HepG2 (cell line): ENCODE measurements around the gene UBAP1L.

Source experiments
- CBX5 ChIP-seq: sonication (generic); formaldehyde crosslinking; IDR thresholded peaks from 2 replicates; pipeline ENCODE4 v1.4.0; 2020; ENCODE audit warnings: missing genetic modification reagents, borderline replicate concordance
- HOXD1 ChIP-seq: sonication (generic); formaldehyde crosslinking; IDR thresholded peaks from 2 replicates; pipeline ENCODE4 v1.5.0; 2020; ENCODE audit warnings: missing genetic modification reagents
- KLF16 ChIP-seq, 2 experiments: sonication (generic) in 1 of 2; formaldehyde crosslinking in 1 of 2; IDR thresholded peaks; 2 replicates each; pipeline versions ENCODE4 v1.6.1 to v1.8.0; 2016 to 2023; ENCODE audit warnings: missing genetic modification reagents in 2 of 2, missing compliant biosample characterization in 1 of 2
- NBN ChIP-seq: fragments of 450-650 bp; conservative IDR thresholded peaks from 2 replicates; pipeline ENCODE4 v1.6.1; 2017
- RBM22 ChIP-seq: fragments of 200-400 bp; formaldehyde crosslinking; optimal IDR thresholded peaks from 2 replicates; pipeline ENCODE3; 2017; ENCODE audit warnings: mild to moderate bottlenecking, low read length, moderate library complexity
- TP53 ChIP-seq: sonication (generic); formaldehyde crosslinking; conservative IDR thresholded peaks from 2 replicates; pipeline ENCODE4 v1.4.0; 2020; ENCODE audit warnings: missing genetic modification reagents

DNA sequence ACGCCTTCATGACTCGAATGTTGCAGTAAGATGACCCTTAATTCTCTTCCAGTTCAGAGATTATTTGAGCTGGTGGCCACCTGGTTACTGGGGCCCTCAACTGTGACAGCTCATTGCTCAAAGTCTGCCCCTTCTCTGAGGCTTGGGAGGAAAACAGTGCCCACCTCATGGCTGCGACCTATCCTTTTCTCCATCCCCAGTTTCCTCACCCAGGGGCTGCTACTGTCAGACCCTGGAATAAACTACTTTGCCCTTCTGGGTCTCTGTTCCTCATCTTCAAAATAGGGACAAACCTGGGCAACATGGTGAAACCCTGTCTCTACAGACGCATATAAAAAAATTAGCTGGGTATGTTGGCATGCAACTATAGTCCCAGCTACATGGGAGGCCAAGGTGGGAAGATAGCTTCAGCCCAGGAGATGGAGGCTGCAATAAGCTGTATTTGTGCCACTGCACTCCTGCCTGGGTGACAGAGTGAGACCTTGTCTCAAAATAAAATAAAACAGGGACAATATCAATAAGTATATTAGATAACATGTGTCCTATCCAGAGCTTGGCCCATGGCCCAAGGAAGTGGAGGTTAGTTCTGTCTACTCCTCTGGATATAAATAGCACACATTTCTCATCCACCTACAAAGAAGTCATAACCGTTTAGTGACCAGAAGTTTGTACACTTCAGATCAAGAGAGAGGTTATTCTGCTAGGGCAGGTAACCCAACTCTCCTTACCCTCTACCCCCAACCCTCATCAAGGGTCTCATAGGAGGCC is 45.0 kb downstream of the UBAP1L start:
- no peak for TF ChIP-seq NBN
- TF ChIP-seq RBM22 = no peak
- TF ChIP-seq CBX5 = no peak
- no peak for TF ChIP-seq TP53 (CRISPR knock-in tag)
- TF ChIP-seq HOXD1 (CRISPR knock-in tag) = no peak
- TF ChIP-seq KLF16 (CRISPR knock-in tag; IDR thresholded peaks at IDR 0.05) = no peak
